Endothelial cell of umbilical vein (primary cell): Measurements from ENCODE around the gene MGLL. TPM values are rescaled to one million over a fixed set of nuclear protein-coding genes. Genes with fewer than 3 reads are reported as not detected.

Experiments used
- BruUV-seq: library from RNA; stranded (reverse); fragments of 400-500 nt; replicated peaks from 2 replicates; lab custom pipeline; 2021; lab: Mats Ljungman, UMichigan
- CTCF ChIA-PET: fragments of 300-600, 350-600 bp; sonication (Branson Sonifier 250); formaldehyde crosslinking; loops from one replicate; lab custom pipeline; 2021; ENCODE audit warnings: antibody characterized with exemption, inconsistent platforms; lab: Charles Lee
- POLR2A ChIA-PET: fragments of 300-600, 350-600 bp; sonication (Branson Sonifier 250); formaldehyde crosslinking; loops from one replicate; lab custom pipeline; 2021; ENCODE audit warnings: antibody characterized with exemption, inconsistent platforms; lab: Charles Lee
- DNase-seq: peaks from one replicate; pipeline ENCODE4 v3.0.0-alpha.2; 2011; ENCODE audit warnings: low read depth, low spot score
- FAIRE-seq: peaks from 2 replicates; lab custom pipeline; 2011; peaks lifted over from hg19 to GRCh38; lab: Jason Lieb, UNC
- H2AFZ ChIP-seq: 2 replicates; pipeline ENCODE4 v1.6.0; 2012; ENCODE audit warnings: low read depth, low read length, control low read depth, inconsistent platforms
- H3K27ac ChIP-seq: 2 replicates; pipeline ENCODE4 v1.5.1; 2011; ENCODE audit warnings: low read depth, mild to moderate bottlenecking, control low read depth, low read length, moderate library complexity; ENCODE audit not compliant: insufficient read depth
- H3K27me3 ChIP-seq, 2 experiments: 2 replicates each; pipeline versions ENCODE4 v1.6.0 to v1.6.1; 2011; ENCODE audit warnings: low read length in 2 of 2, mixed read lengths in 1 of 2; ENCODE audit not compliant: control insufficient read depth in 2 of 2, insufficient read depth in 2 of 2
- H3K36me3 ChIP-seq, 2 experiments: 2 replicates in 1 of 2; 3 replicates in 1 of 2; pipeline ENCODE4 v1.5.1; 2011; ENCODE audit warnings: low read length in 2 of 2, mild to moderate bottlenecking in 1 of 2, moderate library complexity in 1 of 2; ENCODE audit not compliant: control insufficient read depth in 2 of 2, insufficient read depth in 2 of 2; ENCODE audit errors: extremely low read depth in 1 of 2
- H3K4me1 ChIP-seq: 3 replicates; pipeline ENCODE4 v1.5.1; 2011; ENCODE audit warnings: mild to moderate bottlenecking, low read length; ENCODE audit not compliant: control insufficient read depth, insufficient read depth; ENCODE audit errors: extremely low read depth
- H3K4me2 ChIP-seq: 2 replicates; pipeline ENCODE4 v1.6.1; 2011; ENCODE audit warnings: low read length, control low read depth, mixed read lengths; ENCODE audit not compliant: insufficient read depth
- H3K4me3 ChIP-seq, 3 experiments: fragments of 200-600 bp in 1 of 3; sonication (generic), shearing (Covaris generic) in 1 of 3; replicated peaks in 1 of 3; 2 replicates each; pipeline ENCODE4 v1.5.1; 2011 to 2016; ENCODE audit warnings: control low read depth in 3 of 3, low read length in 3 of 3, mild to moderate bottlenecking in 2 of 3, inconsistent platforms in 1 of 3, low read depth in 1 of 3, moderate library complexity in 1 of 3; ENCODE audit not compliant: insufficient read depth in 1 of 3
- H3K79me2 ChIP-seq: 2 replicates; pipeline ENCODE4 v1.6.0; 2012; ENCODE audit warnings: low read length, inconsistent platforms; ENCODE audit not compliant: control insufficient read depth, insufficient read depth
- H3K9ac ChIP-seq: replicated peaks from 2 replicates; pipeline ENCODE3; 2011; ENCODE audit warnings: low read length, control low read depth; ENCODE audit not compliant: insufficient read depth; ENCODE audit errors: extremely low read depth
- H3K9me1 ChIP-seq: replicated peaks from 3 replicates; pipeline ENCODE4 v1.6.0; 2011; ENCODE audit warnings: mild to moderate bottlenecking, low read length; ENCODE audit not compliant: control insufficient read depth, insufficient read depth; ENCODE audit errors: extremely low read depth
- H3K9me3 ChIP-seq: replicated peaks from 2 replicates; pipeline ENCODE4 v1.5.1; 2012; ENCODE audit warnings: low read length, inconsistent platforms; ENCODE audit not compliant: control insufficient read depth, insufficient read depth
- H4K20me1 ChIP-seq: replicated peaks from 2 replicates; pipeline ENCODE3; 2011; ENCODE audit warnings: mild to moderate bottlenecking, low read length; ENCODE audit not compliant: control insufficient read depth, insufficient read depth; ENCODE audit errors: extremely low read depth
- EZH2 ChIP-seq: IDR thresholded peaks from 2 replicates; pipeline ENCODE4 v1.6.1; 2012; ENCODE audit warnings: borderline replicate concordance, low read depth, mild to moderate bottlenecking, moderate library complexity, low read length, inconsistent platforms; ENCODE audit not compliant: severe bottlenecking
- FOS ChIP-seq: IDR thresholded peaks from 2 replicates; pipeline ENCODE4 v1.6.1; 2011; ENCODE audit warnings: mild to moderate bottlenecking, low read length, moderate library complexity, borderline replicate concordance; ENCODE audit not compliant: insufficient read depth
- GATA2 ChIP-seq: IDR thresholded peaks from 2 replicates; pipeline ENCODE4 v1.7.0; 2011; ENCODE audit warnings: low read depth, mild to moderate bottlenecking, moderate library complexity, mixed read lengths, low read length; ENCODE audit not compliant: insufficient read length, insufficient read depth
- JUN ChIP-seq: IDR thresholded peaks from 2 replicates; pipeline ENCODE4 v1.6.1; 2011; ENCODE audit warnings: borderline replicate concordance, low read depth; ENCODE audit not compliant: insufficient read length, insufficient read depth
- MAX ChIP-seq: IDR thresholded peaks from 2 replicates; pipeline ENCODE4 v1.6.1; 2011; ENCODE audit not compliant: insufficient read depth, insufficient read length
- MYC ChIP-seq: IDR thresholded peaks from one replicate; pipeline ENCODE4 v1.6.1; 2011; ENCODE audit warnings: mild to moderate bottlenecking, low read depth, low read length
- POLR2A ChIP-seq: IDR thresholded peaks from 2 replicates; pipeline ENCODE4 v1.6.1; 2012; ENCODE audit warnings: low read depth, mild to moderate bottlenecking, control low read depth, low read length
- POLR2AphosphoS5 ChIP-seq: IDR thresholded peaks from 2 replicates; pipeline ENCODE4 v1.6.1; 2012; ENCODE audit warnings: low read depth, mild to moderate bottlenecking, control low read depth, low read length, moderate library complexity; ENCODE audit not compliant: insufficient read depth
- dilution Hi-C: fragments of 300-500 bp; cut with MboI; formaldehyde crosslinking; loops from one replicate; pipeline ENCODE4 v1.15.0; 2019; ENCODE audit warnings: low sequenced_read_pairs; ENCODE audit not compliant: extremely low pct_ligation_motif_present
- intact Hi-C: fragments of 100-400 bp; cut with micrococcal nuclease; formaldehyde crosslinking; loops from one replicate; pipeline ENCODE4 v1.10.0; 2022
- polyA plus RNA-seq, 4 experiments: library from polyadenylated mRNA; depleted of rRNA in 3 of 4; stranded (reverse) in 3 of 4; unstranded in 1 of 4; fragments of >200 nt; gene quantifications; 2 replicates each; pipeline versions ENCODE4 v1.2.1 to v1.2.3, GENCODE V29; 2011 to 2012; ENCODE audit warnings: missing spikeins in 1 of 4
- total RNA-seq: library from RNA; stranded (reverse); gene quantifications from 2 replicates; pipeline ENCODE4 v1.2.3, GENCODE V29; 2021
- TF ChIP-seq, protein P1 (sequence below), 2 donors: IDR thresholded peaks; 1 replicate in 1 of 2; 2 replicates in 1 of 2; pipeline ENCODE4 v1.5.1; 2011; ENCODE audit warnings: low read length in 2 of 2, mild to moderate bottlenecking in 2 of 2, moderate library complexity in 2 of 2, control low read depth in 1 of 2, inconsistent platforms in 1 of 2, low read depth in 1 of 2; ENCODE audit not compliant: insufficient read depth in 1 of 2; ENCODE audit errors: extremely low read depth in 1 of 2

MGLL gene
- total and polyA plus RNA-seq, 2 donors (not counting 3 experiments of a cell fraction or from before 2014, with no cell fraction given) = 30.7 to 60.2 TPM

GRCh38 chr3:127827808-127828207, 5.5 kb upstream of the MGLL start:
- no TSS peak for BruUV-seq
- dilution Hi-C loops (no loop called here), intact Hi-C loops (no loop called here)
- H3K36me3 ChIP-seq = no peaks in the 10 kb centered on the region
- ChIA-PET CTCF (no interaction called here), POLR2A (no interaction called here)
- no peaks in the 10 kb centered on the region for H3K27me3 ChIP-seq
- no peak for DNase-seq
- no peaks in the 10 kb centered on the region for H3K79me2 ChIP-seq
- H3K9ac ChIP-seq = no peak overlapping the region
- H2AFZ ChIP-seq = no peak overlapping the region
- H3K4me1 ChIP-seq = no peaks in the 10 kb centered on the region
- no peaks in the 10 kb centered on the region for H4K20me1 ChIP-seq
- H3K4me2 ChIP-seq = no peak overlapping the region
- no peaks in the 10 kb centered on the region for H3K9me1 ChIP-seq
- peaks cover 2% of the 10 kb centered on the region for H3K9me3 ChIP-seq
- no peak overlapping the region for H3K4me3 ChIP-seq
- FAIRE-seq = no peak
- no peak for TF ChIP-seq POLR2A
- TF ChIP-seq JUN = no peak
- no peak for TF ChIP-seq GATA2
- TF ChIP-seq, protein P1, sequence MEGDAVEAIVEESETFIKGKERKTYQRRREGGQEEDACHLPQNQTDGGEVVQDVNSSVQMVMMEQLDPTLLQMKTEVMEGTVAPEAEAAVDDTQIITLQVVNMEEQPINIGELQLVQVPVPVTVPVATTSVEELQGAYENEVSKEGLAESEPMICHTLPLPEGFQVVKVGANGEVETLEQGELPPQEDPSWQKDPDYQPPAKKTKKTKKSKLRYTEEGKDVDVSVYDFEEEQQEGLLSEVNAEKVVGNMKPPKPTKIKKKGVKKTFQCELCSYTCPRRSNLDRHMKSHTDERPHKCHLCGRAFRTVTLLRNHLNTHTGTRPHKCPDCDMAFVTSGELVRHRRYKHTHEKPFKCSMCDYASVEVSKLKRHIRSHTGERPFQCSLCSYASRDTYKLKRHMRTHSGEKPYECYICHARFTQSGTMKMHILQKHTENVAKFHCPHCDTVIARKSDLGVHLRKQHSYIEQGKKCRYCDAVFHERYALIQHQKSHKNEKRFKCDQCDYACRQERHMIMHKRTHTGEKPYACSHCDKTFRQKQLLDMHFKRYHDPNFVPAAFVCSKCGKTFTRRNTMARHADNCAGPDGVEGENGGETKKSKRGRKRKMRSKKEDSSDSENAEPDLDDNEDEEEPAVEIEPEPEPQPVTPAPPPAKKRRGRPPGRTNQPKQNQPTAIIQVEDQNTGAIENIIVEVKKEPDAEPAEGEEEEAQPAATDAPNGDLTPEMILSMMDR (IDR thresholded peaks at IDR 0.05; ENCODE audit: extremely low read depth in 1 of 2, insufficient read depth in 1 of 2, low read depth in 1 of 2, low read length in 2 of 2) = no peak
- no peak for TF ChIP-seq EZH2
- TF ChIP-seq POLR2AphosphoS5 = no peak
- no peak for TF ChIP-seq MYC
- TF ChIP-seq FOS = no peak
- no peak for TF ChIP-seq MAX
- H3K27ac ChIP-seq = no peak overlapping the region
